PFSK-1 (cell line): ENCODE data around the gene KRTAP9-9.
"Not testable (repeated sequence)": the region's sequence is repeated elsewhere in the genome, so short reads cannot be mapped to it uniquely, and the experiment has no call there.

Experiments used
- FOXP2 ChIP-seq: optimal IDR thresholded peaks from 2 replicates; pipeline ENCODE3; 2011; ENCODE audit warnings: borderline replicate concordance, control low read depth, inconsistent platforms; ENCODE audit not compliant: insufficient read depth; ENCODE audit errors: extremely low read length, extremely low read depth
- POLR2AphosphoS5 ChIP-seq: IDR thresholded peaks from 2 replicates; pipeline ENCODE4 v1.6.1; 2012; ENCODE audit warnings: low read depth, mild to moderate bottlenecking, control low read depth, low read length, moderate library complexity
- SIN3A ChIP-seq: IDR thresholded peaks from 2 replicates; pipeline ENCODE4 v1.6.1; 2012; ENCODE audit warnings: mild to moderate bottlenecking, low read length, moderate library complexity, borderline replicate concordance; ENCODE audit not compliant: insufficient read depth
- TAF1 ChIP-seq: IDR thresholded peaks from 2 replicates; pipeline ENCODE4 v1.6.1; 2012; ENCODE audit warnings: low read length, control low read depth, borderline replicate concordance; ENCODE audit not compliant: insufficient read depth
- TF ChIP-seq, protein P1 (sequence below), 2 experiments: IDR thresholded peaks; 2 replicates each; pipeline versions ENCODE4 v1.6.1 to v1.8.0; 2011 to 2012; ENCODE audit warnings: low read depth in 2 of 2, low read length in 2 of 2, control low read depth in 1 of 2, inconsistent platforms in 1 of 2, mild to moderate bottlenecking in 1 of 2, moderate library complexity in 1 of 2; ENCODE audit not compliant: insufficient read depth in 1 of 2

KRTAP9-9 gene

DNA sequence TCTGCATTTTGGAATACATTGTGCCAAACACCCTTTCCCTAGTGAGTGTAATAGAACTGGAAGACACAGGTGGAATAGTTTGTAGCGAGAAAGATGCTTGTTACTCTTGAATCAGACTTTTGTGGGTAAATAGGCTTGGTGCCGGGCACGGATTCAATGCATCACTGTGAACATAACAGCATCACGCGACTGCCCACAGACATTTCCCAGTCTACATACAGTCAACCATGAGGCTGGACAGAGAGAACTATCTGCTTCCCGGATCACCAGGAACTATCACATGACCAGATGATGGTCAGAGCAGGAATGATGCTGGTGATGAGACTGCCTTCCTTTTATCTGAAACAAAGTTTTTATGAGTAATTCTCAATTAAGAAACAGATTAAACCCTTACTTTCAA is 29.1 kb upstream of the KRTAP9-9 start:
- TF ChIP-seq SIN3A: no peak
- TF ChIP-seq, protein P1, sequence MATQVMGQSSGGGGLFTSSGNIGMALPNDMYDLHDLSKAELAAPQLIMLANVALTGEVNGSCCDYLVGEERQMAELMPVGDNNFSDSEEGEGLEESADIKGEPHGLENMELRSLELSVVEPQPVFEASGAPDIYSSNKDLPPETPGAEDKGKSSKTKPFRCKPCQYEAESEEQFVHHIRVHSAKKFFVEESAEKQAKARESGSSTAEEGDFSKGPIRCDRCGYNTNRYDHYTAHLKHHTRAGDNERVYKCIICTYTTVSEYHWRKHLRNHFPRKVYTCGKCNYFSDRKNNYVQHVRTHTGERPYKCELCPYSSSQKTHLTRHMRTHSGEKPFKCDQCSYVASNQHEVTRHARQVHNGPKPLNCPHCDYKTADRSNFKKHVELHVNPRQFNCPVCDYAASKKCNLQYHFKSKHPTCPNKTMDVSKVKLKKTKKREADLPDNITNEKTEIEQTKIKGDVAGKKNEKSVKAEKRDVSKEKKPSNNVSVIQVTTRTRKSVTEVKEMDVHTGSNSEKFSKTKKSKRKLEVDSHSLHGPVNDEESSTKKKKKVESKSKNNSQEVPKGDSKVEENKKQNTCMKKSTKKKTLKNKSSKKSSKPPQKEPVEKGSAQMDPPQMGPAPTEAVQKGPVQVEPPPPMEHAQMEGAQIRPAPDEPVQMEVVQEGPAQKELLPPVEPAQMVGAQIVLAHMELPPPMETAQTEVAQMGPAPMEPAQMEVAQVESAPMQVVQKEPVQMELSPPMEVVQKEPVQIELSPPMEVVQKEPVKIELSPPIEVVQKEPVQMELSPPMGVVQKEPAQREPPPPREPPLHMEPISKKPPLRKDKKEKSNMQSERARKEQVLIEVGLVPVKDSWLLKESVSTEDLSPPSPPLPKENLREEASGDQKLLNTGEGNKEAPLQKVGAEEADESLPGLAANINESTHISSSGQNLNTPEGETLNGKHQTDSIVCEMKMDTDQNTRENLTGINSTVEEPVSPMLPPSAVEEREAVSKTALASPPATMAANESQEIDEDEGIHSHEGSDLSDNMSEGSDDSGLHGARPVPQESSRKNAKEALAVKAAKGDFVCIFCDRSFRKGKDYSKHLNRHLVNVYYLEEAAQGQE (IDR thresholded peaks at IDR 0.05; ENCODE audit: insufficient read depth in 1 of 2, low read depth in 2 of 2, low read length in 2 of 2): no peak
- TF ChIP-seq POLR2AphosphoS5: no peak
- no peak for TF ChIP-seq FOXP2
- no peak for TF ChIP-seq TAF1

DNA sequence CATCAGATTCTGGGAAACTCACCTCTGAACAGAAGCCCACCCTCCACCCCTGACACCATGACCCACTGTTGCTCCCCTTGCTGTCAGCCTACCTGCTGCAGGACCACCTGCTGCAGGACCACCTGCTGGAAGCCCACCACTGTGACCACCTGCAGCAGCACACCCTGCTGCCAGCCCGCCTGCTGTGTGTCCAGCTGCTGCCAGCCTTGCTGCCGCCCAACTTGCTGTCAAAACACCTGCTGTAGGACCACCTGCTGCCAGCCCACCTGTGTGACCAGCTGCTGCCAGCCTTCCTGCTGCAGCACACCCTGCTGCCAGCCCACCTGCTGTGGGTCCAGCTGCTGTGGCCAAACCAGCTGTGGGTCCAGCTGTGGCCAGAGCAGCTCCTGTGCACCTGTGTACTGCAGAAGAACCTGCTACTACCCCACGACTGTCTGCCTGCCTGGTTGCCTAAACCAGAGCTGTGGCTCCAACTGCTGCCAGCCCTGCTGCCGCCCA is 28.5 kb upstream of the KRTAP9-9 start, which contains the start of gene KRTAP9-2:
Gene KRTAP9-2, plus strand, starts transcription at position 51 of the 498 bp plus-strand sequence. Its CDS starts 7 bp downstream, at position 58.
- not testable (repeated sequence) for TF ChIP-seq POLR2AphosphoS5, TAF1, SIN3A

DNA sequence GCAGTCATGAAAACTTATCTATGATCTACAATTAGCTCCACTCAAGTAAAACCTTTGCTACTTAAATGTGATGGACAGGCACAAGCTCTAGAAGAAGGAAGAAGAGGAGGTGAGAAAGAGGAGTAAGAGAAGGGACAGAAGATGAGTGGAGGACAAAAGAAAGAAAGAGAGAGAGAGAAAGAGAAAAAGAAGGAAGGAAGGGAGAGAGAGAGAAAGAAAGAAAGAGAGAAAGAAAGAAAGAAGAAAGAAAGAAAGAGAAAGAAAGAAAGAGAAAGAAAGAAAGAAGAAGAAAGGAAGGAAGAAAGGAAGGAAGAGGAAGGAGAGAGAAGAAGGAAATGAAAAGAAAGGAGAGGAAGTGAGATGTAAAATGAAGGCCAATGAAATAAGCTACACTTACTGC is 25.1 kb upstream of the KRTAP9-9 start:
- TF ChIP-seq FOXP2 (no peak), TAF1 (no peak), SIN3A (no peak), POLR2AphosphoS5 (no peak)
- TF ChIP-seq, protein P1 (IDR thresholded peaks at IDR 0.05; ENCODE audit: insufficient read depth in 1 of 2, low read depth in 2 of 2, low read length in 2 of 2): no peak

DNA sequence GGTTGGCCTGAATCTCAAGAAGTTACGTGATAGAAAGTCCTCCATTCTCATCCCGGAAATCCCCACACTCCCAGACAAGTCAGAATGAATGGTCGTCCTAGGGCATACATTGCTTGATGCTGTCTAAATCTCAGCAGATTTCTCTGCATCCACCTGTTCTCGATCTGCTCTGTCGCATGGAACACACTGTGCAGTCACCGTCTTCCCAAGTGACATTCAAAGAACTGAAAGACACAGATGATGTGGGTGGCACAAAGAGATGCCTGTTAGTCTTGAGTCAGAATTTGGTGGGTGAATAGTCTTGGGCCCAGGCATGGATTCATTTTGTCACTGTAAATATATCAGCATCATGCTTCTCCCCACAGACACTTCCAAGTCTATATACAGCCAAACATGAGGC is 23.5 kb upstream of the KRTAP9-9 start:
- no peak for TF ChIP-seq POLR2AphosphoS5
- TF ChIP-seq SIN3A: no peak
- TF ChIP-seq, protein P1 (IDR thresholded peaks at IDR 0.05; ENCODE audit: insufficient read depth in 1 of 2, low read depth in 2 of 2, low read length in 2 of 2): no peak
- TF ChIP-seq FOXP2: no peak

- TF ChIP-seq POLR2AphosphoS5, SIN3A, TAF1: not testable (repeated sequence)
Observed at GRCh38 chr17:41232399-41233105, 22.6 kb upstream of the KRTAP9-9 start, which contains the start of gene KRTAP9-3. KRTAP9-3 (plus strand) TSS chr17:41232449; CDS start chr17:41232502, 53 bp downstream.

DNA sequence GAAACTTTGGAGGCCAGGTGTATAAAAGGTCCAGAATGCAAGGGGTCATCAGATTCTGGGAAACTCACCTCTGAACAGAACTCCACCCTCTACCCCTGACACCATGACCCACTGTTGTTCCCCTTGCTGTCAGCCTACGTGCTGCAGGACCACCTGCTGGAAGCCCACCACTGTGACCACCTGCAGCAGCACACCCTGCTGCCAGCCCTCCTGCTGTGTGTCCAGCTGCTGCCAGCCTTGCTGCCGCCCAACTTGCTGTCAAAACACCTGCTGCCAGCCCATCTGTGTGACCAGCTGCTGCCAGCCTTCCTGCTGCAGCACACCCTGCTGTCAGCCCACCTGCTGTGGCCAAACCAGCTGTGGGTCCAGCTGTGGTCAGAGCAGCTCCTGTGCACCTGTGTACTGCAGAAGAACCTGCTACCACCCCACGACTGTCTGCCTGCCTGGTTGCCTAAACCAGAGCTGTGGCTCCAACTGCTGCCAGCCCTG is 17.2 kb upstream of the KRTAP9-9 start, which contains the start of gene KRTAP9-8:
Gene KRTAP9-8, plus strand, starts transcription at position 51 of the 489 bp plus-strand sequence. Its CDS starts 53 bp downstream, at position 104.
- not testable (repeated sequence) for TF ChIP-seq TAF1, FOXP2
- TF ChIP-seq, protein P1 (IDR thresholded peaks at IDR 0.05; ENCODE audit: insufficient read depth in 1 of 2, low read depth in 2 of 2, low read length in 2 of 2): not testable (repeated sequence)
